GM19328 (cell line): ENCODE data around the gene HEXIM1.

Experiments used
- ATAC-seq: cut with Tn5 transposase; IDR thresholded peaks from one replicate; pipeline ENCODE4 v1.9.1; 2021; ENCODE audit warnings: mild to moderate bottlenecking, moderate library complexity; ENCODE audit not compliant: unreplicated experiment

The HEXIM1 gene

DNA sequence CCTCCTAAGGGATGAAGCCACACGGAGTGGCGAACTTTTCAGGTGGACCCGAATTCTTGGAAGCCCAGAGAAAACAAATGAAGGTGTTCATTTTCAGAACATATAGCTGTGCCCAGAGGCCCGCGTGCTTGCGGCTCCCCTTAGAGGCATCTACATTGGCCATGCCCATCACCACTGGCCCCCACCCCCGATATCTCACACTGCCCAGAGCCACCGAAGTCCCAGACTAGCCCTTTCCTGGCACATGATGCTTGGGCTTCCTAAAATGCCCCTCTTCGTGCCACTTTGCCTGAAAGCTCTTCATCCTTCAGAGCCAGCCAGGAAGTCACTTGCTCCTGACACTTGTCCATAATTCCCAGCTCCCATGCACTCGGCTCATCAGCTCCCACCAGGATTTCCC, 2.1 kb upstream of the HEXIM1 start:
- ATAC-seq, result no peak

DNA sequence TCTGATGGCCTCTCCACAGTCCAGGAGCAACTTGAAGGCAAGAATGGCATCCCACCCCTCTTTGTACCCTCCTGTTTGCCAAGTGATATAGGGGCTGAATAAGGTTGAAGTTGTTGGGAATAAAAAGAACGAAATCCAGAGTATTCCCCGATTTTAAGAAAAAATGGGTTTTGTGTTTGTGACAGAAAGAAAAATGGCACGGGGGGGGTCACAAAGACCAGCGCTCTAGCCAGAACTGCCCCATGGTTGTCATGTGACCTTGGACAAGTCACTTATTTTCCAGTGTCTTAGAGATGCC, 1.7 kb upstream of the HEXIM1 start:
- ATAC-seq, result no peak

DNA sequence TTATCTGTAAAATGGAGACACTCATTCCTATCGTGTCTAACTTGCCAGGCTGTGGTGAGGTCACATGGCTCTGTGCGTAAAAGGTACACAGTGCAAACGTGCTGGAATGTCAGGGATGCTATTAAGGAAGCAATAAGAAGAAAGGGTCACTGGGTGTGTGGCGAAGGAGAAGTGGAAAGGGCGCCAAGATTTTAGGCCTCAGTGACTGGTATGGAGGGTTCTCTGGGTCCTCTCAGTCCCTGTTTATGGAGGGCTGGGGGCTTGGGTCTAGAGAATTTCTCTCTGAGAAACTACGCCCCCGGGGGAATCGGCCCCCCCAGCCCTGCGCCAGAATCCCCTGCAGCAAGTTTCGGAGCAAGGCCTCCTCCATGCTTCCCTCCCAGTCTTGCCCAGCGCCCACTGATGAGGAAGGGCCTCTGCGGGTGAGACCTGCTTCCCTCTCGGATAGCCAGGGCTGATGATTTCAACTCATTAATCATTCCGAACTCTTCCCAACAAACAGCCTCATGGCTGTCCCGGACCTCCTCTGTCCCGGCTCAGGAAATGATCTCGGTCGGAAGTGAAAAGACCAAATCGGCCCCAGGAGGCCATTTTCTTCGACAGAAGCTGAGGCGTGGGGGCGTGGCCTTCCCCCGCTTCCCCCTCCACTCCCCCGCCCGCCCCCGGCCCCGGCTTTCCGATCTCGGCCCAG, 1.2 kb upstream of the HEXIM1 start:
- ATAC-seq, result no peak

DNA sequence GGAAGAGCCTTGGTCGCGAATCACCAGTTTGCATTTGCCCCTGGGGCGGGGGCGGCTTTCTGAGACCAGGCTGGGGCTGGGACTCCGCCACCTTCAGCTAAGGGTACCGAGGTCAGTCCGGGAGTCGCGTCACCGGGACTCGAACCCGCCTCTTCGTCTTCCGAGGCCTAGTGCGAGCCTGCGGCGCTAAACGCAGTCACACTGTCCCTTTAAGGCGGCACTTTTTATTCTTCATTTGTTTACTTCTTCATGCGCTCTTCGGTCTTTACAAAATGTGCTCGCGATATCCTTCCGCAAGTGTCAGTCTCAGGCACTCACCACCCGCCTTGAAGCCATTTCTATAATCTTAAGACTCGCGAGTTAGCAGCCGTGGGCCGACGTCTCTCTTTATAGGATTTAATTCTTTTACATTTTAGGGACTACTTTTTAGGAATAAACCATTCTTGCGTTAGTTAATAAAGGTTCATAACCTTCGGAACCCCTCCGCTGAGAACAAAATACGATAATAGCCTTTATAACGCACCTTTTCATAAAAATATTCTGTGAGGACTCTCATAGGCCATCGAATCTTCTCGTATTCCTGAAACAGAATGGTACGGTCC, 593 bp upstream of the HEXIM1 start:
- no peak for ATAC-seq

DNA sequence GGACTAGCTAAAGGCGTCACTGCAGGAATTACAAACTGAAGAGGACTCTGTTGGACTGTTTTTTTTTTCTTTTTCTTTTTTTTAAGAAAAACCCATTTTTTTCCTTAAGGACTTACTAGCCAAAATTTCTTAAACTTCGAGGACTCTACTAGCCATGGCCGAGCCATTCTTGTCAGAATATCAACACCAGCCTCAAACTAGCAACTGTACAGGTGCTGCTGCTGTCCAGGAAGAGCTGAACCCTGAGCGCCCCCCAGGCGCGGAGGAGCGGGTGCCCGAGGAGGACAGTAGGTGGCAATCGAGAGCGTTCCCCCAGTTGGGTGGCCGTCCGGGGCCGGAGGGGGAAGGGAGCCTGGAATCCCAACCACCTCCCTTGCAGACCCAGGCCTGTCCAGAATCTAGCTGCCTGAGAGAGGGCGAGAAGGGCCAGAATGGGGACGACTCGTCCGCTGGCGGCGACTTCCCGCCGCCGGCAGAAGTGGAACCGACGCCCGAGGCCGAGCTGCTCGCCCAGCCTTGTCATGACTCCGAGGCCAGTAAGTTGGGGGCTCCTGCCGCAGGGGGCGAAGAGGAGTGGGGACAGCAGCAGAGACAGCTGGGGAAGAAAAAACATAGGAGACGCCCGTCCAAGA, 878 bp downstream of the HEXIM1 start:
- ATAC-seq, result no peak

DNA sequence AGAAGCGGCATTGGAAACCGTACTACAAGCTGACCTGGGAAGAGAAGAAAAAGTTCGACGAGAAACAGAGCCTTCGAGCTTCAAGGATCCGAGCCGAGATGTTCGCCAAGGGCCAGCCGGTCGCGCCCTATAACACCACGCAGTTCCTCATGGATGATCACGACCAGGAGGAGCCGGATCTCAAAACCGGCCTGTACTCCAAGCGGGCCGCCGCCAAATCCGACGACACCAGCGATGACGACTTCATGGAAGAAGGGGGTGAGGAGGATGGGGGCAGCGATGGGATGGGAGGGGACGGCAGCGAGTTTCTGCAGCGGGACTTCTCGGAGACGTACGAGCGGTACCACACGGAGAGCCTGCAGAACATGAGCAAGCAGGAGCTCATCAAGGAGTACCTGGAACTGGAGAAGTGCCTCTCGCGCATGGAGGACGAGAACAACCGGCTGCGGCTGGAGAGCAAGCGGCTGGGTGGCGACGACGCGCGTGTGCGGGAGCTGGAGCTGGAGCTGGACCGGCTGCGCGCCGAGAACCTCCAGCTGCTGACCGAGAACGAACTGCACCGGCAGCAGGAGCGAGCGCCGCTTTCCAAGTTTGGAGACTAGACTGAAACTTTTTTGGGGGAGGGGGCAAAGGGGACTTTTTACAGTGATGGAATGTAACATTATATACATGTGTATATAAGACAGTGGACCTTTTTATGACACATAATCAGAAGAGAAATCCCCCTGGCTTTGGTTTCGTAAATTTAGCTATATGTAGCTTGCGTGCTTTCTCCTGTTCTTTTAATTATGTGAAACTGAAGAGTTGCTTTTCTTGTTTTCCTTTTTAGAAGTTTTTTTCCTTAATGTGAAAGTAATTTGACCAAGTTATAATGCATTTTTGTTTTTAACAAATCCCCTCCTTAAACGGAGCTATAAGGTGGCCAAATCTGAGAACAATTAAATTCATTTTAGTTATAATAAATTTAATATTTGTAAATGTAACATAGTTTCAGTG, 1.7 kb downstream of the HEXIM1 start:
- no peak for ATAC-seq

DNA sequence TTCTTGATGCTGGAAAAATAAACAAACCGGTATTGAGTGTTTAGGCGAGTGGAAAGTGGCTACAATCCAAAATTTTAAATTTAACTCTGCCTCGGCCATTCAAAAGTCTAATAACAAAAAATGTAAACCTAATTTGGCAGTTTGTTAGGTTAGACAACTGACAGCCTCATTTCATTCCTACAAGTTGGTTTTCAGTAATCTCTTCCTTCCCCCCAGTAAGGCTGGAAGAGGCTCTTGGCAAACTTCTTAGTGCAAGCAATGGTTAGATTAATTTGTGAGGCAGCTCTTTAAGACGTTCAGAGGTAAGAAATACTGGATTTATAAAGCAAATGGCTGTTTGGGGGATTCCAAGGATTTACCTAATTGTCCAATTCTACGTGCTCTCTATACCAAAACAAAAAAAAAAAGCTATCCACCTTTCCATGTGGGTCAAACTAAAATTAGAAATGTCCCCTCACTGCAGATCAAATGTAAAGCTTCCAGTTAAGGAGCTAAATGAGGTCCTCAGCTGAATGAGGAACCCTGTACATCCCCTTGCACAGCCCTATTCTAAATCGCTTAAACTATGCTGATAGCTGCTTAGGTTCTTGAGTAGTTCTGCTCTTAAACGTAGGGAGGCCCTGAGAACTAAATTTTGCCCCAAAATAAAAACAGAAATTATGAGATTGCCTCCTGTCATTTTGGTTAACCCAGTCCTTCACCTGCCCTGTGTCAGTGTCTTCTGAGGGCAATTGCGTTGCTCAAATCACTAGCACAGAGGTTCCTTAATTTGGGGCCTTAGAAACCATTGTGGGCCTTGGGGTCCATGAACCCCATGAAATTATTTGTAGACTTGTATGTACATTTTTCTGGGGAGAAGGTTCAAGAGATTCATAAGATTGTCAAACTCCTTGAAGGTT, 2.9 kb downstream of the HEXIM1 start:
- no peak for ATAC-seq

DNA sequence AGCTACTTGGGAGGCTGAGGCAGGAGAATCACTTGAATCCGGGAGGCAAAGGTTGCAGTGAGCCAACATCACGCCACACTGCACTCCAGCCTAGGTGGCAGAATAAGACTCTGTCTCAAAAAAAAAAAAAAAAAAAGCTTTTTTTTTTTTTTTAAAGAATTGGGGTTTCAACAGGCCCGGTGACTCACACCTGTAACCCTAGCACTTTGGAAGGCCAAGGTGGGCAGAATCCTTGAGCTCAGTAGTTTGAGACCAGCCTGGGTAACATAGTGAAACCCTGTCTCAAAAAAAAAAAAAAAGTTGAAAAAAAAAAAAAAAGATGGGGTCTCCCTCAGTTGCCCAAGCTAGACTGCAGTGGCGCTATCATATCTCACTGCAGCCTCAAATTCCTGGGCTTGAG, 6.8 kb downstream of the HEXIM1 start:
- no peak for ATAC-seq

DNA sequence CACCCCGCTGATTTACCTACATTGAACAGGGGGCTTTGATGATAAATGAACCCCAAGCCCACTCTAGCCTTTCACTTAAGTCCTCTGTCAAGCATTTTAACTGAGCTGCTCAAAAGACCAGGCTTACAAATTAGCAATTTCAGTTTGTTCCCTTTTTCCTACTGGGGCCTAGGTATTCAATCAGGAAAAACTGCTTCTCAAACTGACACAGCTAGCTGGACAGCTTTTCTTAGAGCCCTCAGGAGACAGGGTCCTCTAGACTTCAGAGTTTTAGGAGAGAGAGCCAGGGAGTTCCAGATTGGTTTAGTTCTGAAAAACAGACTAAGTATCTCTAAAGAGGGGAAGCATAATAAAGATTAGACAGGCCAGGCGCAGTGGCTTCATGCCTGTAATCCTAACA, 7.2 kb downstream of the HEXIM1 start:
- no peak for ATAC-seq

DNA sequence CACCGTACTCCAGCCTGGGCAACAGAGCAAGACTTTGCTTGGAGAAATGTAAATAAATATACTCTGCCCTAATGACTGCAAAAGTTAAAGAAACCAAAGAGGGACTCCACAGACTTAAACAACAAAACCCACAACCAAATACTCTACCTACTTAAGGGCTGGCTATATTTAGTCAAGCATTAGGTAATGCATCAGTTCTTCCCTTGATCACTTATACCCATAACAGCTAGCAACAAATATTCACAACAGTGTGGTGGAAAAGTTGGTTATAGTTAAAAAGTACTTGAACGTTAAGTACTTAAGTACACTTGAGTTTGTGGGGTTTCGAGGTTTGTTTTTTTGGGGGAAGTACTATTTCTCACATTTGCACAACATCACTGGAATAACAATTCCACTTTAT, 8.0 kb downstream of the HEXIM1 start:
- no peak for ATAC-seq

DNA sequence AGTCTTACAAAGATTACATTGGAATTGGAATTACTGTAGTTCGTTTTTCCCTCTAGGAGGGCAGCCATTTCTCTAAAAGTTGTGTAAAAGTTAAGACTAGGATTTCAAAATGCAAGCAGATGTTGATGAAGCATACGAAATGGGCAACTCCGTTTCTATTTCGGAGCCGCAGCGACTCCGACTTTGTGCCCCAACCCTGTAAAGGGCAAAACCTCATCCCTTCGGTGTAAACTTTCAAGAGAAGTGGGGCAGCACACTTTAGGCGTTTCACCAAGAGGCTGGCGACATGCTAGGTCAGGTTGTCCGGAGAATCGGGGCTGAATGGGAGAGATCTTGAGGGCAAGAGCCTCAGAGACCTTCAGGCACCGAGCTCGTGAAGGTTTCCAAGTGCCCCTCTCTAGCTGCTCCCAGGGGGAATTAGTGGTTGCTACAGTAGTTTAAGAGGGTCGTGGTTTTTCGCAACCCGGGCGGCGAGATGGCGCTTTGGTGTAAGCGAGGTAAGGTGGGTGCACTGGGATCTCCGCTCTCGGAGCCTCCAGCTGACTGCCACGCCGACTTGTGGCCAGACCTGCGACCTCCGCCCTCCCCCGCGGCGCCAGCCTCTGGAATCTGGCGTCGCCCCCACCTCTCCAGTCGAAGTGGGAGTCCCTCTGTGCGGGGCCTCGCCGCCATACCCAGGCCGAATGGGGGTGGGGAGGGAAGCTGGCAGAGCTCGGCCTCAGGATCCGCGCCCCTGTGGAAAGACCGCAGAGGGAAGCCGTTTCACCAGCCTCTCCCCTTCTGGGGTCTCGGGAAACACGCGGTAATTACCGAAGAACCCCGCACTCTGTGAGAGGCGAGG, 12.4 kb downstream of the HEXIM1 start:
- peak; percentile 22 for ATAC-seq

DNA sequence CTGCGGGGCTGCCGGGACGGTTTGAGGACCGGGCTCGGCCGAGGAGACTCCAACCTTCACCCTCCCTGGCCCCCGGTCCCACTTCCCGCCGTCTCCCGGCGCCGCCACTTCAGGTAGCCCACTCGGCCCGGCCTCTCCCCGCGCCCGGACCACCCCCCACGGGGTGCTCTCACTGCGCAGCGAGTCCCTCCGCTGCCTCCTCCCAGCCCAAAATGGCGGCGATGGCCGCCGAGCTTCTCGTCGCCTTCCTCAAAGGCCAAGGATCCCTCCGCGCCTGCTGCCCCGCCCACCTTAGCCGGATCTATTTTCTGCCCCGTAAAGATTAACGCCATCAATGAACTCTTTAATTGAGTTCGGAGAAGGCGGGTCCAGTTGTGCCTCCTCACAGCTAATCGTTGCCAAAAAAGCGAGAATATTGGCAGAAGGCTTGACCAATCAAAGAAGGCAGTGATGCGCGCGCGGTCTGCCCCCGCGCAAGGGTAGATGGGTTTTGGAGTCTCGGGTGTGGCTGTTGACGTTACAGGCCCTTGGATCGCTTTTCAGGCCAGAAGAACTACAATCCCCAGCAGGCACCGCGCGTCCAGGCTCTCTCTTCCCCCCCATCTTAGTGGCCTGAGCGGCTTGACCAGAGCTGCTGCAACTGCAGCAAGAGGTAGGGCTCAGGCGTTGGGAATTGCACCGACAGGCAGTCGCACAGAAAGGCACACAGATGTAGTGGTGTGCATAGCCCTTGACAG, 13.2 kb downstream of the HEXIM1 start, which contains the start of gene HEXIM2:
TSS of gene HEXIM2 (plus strand) at position 588 of the 737 bp plus-strand sequence. CDS start 919 bp downstream, outside the sequence.
- ATAC-seq, result peak; percentile 85

DNA sequence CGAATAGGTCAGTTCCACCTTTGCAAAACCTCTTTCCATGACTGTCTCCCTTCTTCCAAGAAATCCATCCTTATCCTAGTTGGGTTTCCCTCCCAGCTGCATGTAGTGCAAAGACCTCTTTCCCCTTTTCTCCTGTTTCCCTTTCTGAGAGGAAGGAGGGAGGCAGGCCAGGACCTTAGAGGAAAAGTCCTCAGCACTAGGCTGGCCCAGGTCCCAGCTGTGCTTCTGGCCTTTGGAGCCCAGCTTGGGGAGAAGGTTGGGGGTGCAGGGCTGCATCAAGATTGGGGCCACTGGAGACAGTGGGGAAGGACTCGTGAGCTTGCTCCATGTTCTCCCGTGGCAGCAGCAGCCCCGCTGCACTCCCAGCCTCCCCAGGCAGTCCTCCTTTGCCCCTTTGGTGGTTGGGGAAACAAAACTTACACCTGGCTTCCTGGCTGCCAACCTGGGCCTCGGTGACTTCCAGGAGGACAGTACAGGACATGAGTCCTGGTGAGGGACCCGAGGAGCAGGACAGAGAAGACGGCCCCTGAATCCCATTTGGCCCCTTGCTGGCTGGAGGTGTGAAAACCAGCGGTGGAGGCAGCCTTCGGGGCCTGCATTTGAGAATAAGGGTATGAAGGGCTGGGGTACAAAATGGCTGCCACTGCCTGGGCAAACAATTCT, 13.9 kb downstream of the HEXIM1 start:
- no peak for ATAC-seq

DNA sequence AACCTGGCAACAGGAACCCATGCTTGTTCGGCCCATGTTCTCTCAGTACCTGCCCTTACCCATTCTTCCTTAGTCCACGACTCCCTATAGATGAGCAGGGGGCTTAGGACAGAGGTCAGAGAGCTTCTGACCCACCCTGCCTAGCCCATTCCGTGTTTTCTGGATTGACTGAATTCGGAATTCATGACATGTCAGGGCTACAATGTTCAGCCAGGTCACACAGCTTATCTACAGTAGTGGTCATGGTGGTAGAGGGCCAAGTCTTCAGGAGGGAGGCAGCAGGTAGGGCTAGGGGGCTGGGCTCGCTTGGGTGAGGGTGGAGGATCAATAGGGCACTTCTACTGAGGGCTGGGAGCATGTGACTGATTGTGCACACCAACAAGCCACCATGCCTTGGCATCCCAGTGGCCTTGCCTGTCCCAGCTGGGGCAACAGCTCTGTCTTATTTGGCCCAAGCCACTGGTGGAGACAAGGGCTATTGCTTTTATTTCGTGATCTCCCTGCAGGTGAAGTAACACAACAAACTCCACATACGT, 16.5 kb downstream of the HEXIM1 start:
- ATAC-seq, result no peak

DNA sequence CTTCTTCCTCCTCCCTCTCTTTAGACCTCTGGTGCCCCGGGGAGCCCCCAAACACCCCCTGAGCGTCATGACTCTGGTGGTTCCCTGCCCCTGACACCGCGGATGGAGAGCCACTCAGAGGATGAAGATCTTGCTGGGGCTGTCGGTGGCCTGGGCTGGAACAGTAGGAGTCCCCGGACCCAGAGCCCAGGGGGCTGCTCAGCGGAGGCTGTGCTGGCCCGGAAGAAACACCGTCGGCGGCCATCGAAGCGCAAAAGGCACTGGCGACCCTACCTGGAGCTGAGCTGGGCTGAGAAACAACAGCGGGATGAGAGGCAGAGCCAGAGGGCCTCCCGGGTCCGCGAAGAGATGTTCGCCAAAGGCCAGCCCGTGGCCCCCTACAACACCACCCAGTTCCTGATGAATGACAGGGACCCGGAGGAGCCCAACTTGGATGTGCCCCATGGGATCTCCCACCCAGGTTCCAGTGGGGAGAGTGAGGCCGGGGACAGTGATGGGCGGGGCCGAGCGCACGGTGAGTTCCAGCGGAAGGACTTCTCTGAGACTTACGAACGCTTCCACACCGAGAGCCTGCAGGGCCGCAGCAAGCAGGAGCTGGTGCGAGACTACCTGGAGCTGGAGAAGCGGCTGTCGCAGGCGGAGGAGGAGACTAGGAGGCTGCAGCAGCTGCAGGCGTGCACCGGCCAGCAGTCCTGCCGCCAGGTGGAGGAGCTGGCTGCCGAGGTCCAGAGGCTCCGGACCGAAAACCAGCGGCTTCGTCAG, 20.9 kb downstream of the HEXIM1 start:
- ATAC-seq, result no peak

DNA sequence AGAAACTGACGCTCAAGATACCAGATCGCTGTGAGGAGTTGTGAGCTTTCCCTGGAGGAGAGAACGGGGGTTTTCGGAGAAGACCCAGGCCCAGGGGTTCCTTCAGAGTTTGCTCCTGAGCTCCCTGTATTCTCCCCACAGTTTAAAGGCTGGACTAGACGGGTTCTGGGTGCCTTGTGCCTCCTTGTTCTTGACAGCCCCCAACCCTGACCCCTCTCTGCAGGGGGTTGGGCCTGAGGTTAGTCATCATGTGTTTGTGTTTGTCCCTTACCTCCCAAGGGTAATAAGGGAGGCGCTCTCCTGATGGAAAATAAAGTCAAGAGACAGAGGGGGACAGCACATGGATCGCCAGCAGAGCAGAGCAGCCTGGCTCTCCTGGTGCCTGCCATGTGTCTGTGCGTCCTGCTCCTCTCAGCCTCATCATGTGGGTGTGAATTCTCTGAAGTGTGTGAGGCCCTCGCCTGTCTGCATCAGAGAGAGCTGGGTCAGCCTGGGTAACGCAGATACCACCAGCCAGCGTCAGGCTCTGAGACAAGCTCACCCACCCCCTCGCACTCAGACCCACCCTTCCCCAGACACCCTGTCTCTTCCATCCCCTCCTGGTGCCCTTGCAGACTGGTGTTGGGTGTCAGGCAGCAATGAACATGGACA, 22.1 kb downstream of the HEXIM1 start:
- no peak for ATAC-seq

DNA sequence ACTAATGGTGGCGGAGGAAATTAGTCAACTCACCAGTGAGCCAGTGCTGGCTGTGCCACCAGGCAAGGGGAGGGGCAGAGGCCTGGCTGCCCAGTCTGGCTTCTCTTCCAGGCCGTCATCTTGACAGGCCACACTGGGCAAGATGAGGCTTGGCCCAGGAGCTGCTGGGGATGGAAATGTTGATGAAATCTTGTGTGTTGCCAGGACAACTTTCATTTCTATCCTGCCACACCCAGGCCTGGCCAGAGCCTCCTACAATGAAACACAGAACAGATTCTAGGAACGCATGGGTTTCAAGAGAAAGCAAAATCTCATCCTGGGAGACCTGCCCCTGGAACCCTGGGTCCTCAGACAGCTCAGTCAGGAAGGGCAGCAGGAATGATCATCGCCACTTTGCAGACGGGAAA, 22.7 kb downstream of the HEXIM1 start:
- ATAC-seq, result no peak
